ENCODE results near the gene USP19.

GRCh38 chr3:49119036-49119435 is 1.6 kb downstream of the USP19 start:
- TF ChIP-seq CTCF (IDR thresholded peaks at IDR 0.05) (no peak), EZH2 (IDR thresholded peaks at IDR 0.05; ENCODE audit: borderline replicate concordance, insufficient read depth, low read depth, low read length, poor library complexity, severe bottlenecking) (no peak)
